Adrenal gland (tissue), 12 donors: ENCODE measurements around the gene GALNT18. TPM values are rescaled to one million over a fixed set of nuclear protein-coding genes. Genes with fewer than 3 reads are reported as not detected.

ENCODE experiments used
- DNase-seq, 7 donors: peaks; one replicate each; pipeline ENCODE4 v3.0.0-alpha.2; 2019 to 2020
- H3K27ac ChIP-seq, 5 donors: fragments of 200-600 bp; sonication (generic) in 4 of 5; 1 replicate in 3 of 5; 2 replicates in 2 of 5; pipeline versions ENCODE4 v1.5.1 to v1.8.0; 2016 to 2020; ENCODE audit warnings: mild to moderate bottlenecking in 1 of 5
- H3K27me3 ChIP-seq: fragments of 200-600 bp; 2 replicates; pipeline ENCODE4 v1.8.0; 2021
- H3K36me3 ChIP-seq, 2 donors: fragments of 200-600 bp; replicated peaks in 1 of 2; 1 replicate in 1 of 2; 2 replicates in 1 of 2; pipeline versions ENCODE4 v1.5.1 to v1.8.0; 2018 to 2022
- H3K4me1 ChIP-seq, 2 donors: fragments of 200-600 bp; replicated peaks in 1 of 2; 1 replicate in 1 of 2; 2 replicates in 1 of 2; pipeline versions ENCODE4 v1.5.1 to v1.8.0; 2018 to 2021
- H3K4me3 ChIP-seq, 4 donors: fragments of 200-600 bp; sonication (generic) in 3 of 4; one replicate each; pipeline ENCODE4 v1.5.1; 2016 to 2018
- H3K9me3 ChIP-seq, 3 donors: fragments of 200-600 bp; sonication (generic) in 1 of 3; replicated peaks in 1 of 3; 1 replicate in 2 of 3; 2 replicates in 1 of 3; pipeline versions ENCODE4 v1.5.1 to v1.8.0; 2016 to 2021
- POLR2A ChIP-seq, 2 donors: fragments of 450-650 bp; IDR thresholded peaks; one replicate each; pipeline ENCODE4 v1.6.1; 2017; ENCODE audit warnings: antibody characterized with exemption in 2 of 2, mild to moderate bottlenecking in 2 of 2, moderate library complexity in 1 of 2
- WGBS, 4 donors: extraction: QIAGEN DNeasy Blood & Tissue Kit in 2 of 4; methylation state at CpG; one replicate each; pipeline versions ENCODE4 v1.1.5 to v1.1.7; 2013 to 2017; 5-methylcytosine and 5-hydroxymethylcytosine counted together
- intact Hi-C, 2 donors: fragments of 100-400 bp; cut with DNase I; formaldehyde crosslinking; loops; one replicate each; pipeline versions ENCODE4 v1.14.1 to v1.15.0; 2022 to 2023
- polyA plus RNA-seq, 3 donors: library from polyadenylated mRNA; stranded (reverse); fragments of 200-250 nt in 2 of 3; fragments of 350-450 nt in 1 of 3; fragmentation: Illumina TruSeq in 1 of 3; extraction: RNeasy Lipid Tissue Mini Kit (QIAGEN cat#74804) in 1 of 3; gene quantifications; one replicate each; pipeline ENCODE4 v1.2.3, GENCODE V29; 2013 to 2014
- total RNA-seq, 9 donors: library from RNA; depleted of rRNA in 4 of 9; stranded (reverse); fragments of >200 nt in 4 of 9; fragments of 120-200 nt in 1 of 9; fragmentation: NEBNext Ultra II Directional in 1 of 9; extraction: Animal tissue kit (Norgen Biotek cat#: 25700) in 1 of 9; gene quantifications; one replicate each; pipeline versions ENCODE4 v1.1.0 to v1.2.4, GENCODE V29; 2013 to 2023
- TF ChIP-seq, protein P1 (sequence below), 6 experiments: fragments of 450-650 bp in 4 of 6; fragments of 200-600 bp in 2 of 6; sonication (generic) in 1 of 6; IDR thresholded peaks; 1 replicate in 5 of 6; 2 replicates in 1 of 6; pipeline versions ENCODE4 v1.5.1 to v1.8.0; 2016 to 2021; ENCODE audit warnings: antibody characterized with exemption in 6 of 6, mild to moderate bottlenecking in 2 of 6, moderate library complexity in 1 of 6
- donor health status: healthy with polysubstance abuse.
- donor health status: Bipolar disorder and iron deficiency.
- donor health status: DM: yes; HTN: yes; CAD: no.
- donor health status: DM: no; HTN: no; CAD: no.
- donor health status: DM: no; HTN: no; CAD: no.
- donor health status: DM: yes; HTN: yes; CAD: no.

Gene GALNT18
- total and polyA plus RNA-seq, 12 donors: 1.4 to 15.1 (median 6.4) TPM

DNA sequence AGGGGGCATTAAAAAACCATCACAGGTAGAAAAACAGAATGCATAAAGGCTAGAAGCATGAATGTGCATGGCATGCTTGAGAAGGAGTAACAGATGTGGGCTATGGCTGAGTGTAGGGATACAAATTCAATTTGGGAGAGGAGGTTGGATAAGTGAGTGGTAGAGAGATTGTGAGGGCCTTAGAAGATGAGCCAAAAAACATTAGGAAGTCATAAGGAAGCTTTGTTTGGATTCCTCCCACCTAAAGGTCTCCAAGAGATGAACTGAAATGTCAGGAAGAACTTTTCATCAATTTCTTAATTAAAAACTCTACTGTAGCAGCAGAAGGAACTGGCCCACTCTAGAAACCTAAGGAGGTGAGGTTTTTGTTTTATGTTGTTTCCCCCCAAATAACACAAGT lies 227.6 kb downstream of the GALNT18 start:
- Histone ChIP-seq H3K27me3 (no peaks in the 10 kb centered on the region), H3K9me3 (no peaks in the 10 kb centered on the region), H3K27ac (no peak overlapping the region), H3K4me3 (no peak overlapping the region), H3K36me3 (no peaks in the 10 kb centered on the region), H3K4me1 (no peaks in the 10 kb centered on the region)
- intact Hi-C loops: no loop called here
- TF ChIP-seq POLR2A (IDR thresholded peaks at IDR 0.05): no peak
- TF ChIP-seq, protein P1, sequence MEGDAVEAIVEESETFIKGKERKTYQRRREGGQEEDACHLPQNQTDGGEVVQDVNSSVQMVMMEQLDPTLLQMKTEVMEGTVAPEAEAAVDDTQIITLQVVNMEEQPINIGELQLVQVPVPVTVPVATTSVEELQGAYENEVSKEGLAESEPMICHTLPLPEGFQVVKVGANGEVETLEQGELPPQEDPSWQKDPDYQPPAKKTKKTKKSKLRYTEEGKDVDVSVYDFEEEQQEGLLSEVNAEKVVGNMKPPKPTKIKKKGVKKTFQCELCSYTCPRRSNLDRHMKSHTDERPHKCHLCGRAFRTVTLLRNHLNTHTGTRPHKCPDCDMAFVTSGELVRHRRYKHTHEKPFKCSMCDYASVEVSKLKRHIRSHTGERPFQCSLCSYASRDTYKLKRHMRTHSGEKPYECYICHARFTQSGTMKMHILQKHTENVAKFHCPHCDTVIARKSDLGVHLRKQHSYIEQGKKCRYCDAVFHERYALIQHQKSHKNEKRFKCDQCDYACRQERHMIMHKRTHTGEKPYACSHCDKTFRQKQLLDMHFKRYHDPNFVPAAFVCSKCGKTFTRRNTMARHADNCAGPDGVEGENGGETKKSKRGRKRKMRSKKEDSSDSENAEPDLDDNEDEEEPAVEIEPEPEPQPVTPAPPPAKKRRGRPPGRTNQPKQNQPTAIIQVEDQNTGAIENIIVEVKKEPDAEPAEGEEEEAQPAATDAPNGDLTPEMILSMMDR (IDR thresholded peaks at IDR 0.05): no peak
- DNase-seq: no peak

DNA sequence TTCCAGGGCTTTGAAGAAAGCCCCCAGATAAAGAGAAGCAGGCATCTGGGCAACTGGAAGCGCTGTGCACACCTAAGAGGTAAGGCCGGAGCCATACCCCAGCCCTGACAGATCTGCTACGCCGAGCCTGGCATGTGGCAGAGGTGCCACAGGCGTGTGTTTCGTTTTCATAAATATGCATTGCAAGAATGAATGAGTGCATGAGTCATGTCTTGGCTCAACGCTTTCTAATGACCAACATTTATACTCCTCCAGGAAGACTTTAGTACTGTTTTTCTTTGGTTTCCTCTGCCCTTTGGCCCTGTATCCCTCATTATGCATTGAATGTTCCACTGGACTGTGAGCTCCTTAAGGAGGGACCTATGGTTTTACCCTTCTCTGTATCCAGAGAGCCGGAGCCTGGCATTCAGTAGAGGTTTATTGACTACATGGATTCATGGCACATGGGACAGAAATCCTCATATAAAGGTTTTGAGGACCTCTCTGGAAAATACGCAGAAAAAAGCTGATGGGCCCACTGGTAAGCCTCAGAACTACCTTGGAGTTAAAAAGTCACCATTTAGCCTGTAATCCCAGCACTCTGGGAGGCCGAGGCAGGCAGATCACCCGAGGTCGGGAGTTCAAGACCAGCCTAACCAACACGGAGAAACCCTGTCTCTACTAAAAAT lies 229.9 kb downstream of the GALNT18 start:
- DNase-seq: no peak
- 78 to 87% (median 83%) methylated on average over 13 of the region's 13 CpGs for WGBS, 4 donors
- no peak overlapping the region for H3K27ac ChIP-seq
- H3K4me3 ChIP-seq: no peak overlapping the region
- H3K4me1 ChIP-seq: no peaks in the 10 kb centered on the region
- H3K27me3 ChIP-seq: no peaks in the 10 kb centered on the region
- no peaks in the 10 kb centered on the region for H3K9me3 ChIP-seq
- intact Hi-C loops: no loop called here
- no peaks in the 10 kb centered on the region for H3K36me3 ChIP-seq
- TF ChIP-seq POLR2A (IDR thresholded peaks at IDR 0.05): no peak
- TF ChIP-seq, protein P1 (IDR thresholded peaks at IDR 0.05): no peak

DNA sequence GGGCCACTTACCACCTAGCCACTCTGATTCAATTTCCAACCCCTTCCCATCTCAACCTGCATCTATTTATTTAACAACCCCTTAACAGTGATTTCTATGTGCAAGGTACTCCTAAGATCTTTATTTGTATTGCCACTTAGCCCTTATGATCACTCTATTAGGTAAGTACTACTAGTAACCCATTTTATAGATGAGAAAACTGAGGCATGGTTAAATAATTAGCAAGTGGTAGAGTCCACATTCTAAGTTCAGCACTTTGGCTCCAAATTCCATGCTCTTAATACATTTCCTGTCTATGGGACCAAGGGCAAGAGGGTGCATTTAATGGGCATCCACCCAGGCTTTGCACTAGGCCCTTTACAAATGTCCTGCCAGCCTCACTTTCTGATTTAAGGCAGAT lies 230.6 kb downstream of the GALNT18 start:
- TF ChIP-seq POLR2A (IDR thresholded peaks at IDR 0.05): no peak
- TF ChIP-seq, protein P1 (IDR thresholded peaks at IDR 0.05): no peak
- intact Hi-C loops: no loop called here

DNA sequence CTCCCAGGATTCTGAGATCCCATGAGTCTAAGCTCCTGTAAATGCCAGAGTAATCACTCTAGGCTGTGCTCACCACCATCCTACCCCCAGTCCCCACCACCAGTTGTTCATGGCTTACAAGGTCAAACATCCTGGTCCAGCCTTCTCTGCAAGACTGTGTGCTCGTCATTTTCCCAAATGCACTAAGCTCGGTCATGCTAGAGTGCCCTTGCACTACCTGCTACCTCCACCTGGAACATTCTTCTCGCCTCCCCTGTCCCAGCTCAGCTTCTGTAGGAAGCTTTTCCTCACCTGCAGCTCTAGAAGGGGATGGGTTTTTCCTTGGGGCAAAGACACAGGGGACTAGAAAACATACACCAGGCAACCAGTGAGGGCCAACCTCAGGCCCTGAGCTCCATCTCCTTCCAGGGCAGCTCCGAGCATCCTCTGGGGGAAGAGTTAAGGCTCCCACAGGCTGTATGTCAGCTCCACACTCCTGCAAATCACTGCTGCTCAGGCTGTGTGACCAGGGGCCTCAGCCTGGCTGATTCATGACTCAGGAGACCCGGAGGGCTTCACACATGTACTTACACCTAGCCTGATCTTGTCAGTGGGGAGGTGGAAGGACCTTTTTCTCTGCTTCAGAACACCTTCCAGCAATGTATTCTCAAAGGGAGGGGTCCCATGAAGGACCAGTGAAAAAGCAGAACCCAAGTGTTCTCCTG lies 231.6 kb downstream of the GALNT18 start:
- TF ChIP-seq, protein P1 (IDR thresholded peaks at IDR 0.05): no peak
- TF ChIP-seq POLR2A (IDR thresholded peaks at IDR 0.05): no peak
- no peaks in the 10 kb centered on the region for H3K36me3 ChIP-seq
- H3K27ac ChIP-seq: no peak overlapping the region
- no peak for DNase-seq
- 89 to 96% (median 93%) methylated on average over 4 to 5 of the region's 5 CpGs for WGBS, 4 donors
- H3K9me3 ChIP-seq: no peaks in the 10 kb centered on the region
- no peak overlapping the region for H3K4me3 ChIP-seq
- intact Hi-C loops: no loop called here
- no peaks in the 10 kb centered on the region for H3K27me3 ChIP-seq
- H3K4me1 ChIP-seq: no peaks in the 10 kb centered on the region

More for the DNA sequence above, 230.6 kb downstream of the GALNT18 start:
- DNase-seq: no peak
- Histone ChIP-seq H3K4me3 (no peak overlapping the region), H3K27ac (no peak overlapping the region), H3K27me3 (no peaks in the 10 kb centered on the region), H3K4me1 (no peaks in the 10 kb centered on the region), H3K36me3 (no peaks in the 10 kb centered on the region), H3K9me3 (no peaks in the 10 kb centered on the region)
